HepG2 (cell line): ENCODE data around the gene INHBE. TPM values are rescaled to one million over a fixed set of nuclear protein-coding genes. Genes with fewer than 3 reads are reported as not detected.

Experiments
- HNRNPL ChIP-seq: fragments of 200-400 bp; formaldehyde crosslinking; IDR thresholded peaks from 2 replicates; pipeline ENCODE4 v1.6.1; 2017; ENCODE audit warnings: mild to moderate bottlenecking, low read depth, low read length
- PATZ1 ChIP-seq: sonication (generic); formaldehyde crosslinking; IDR thresholded peaks from 2 replicates; pipeline ENCODE4 v1.4.0; 2020; ENCODE audit warnings: missing genetic modification reagents
- SALL1 ChIP-seq: sonication (generic); formaldehyde crosslinking; IDR thresholded peaks from 2 replicates; pipeline ENCODE4 v1.8.0; 2022; ENCODE audit warnings: mild to moderate bottlenecking, missing genetic modification reagents
- ZBTB10 ChIP-seq: sonication (generic); formaldehyde crosslinking; IDR thresholded peaks from 2 replicates; pipeline ENCODE4 v1.4.0; 2020; ENCODE audit warnings: missing genetic modification reagents, borderline replicate concordance
- ZBTB38 ChIP-seq: sonication (generic); formaldehyde crosslinking; IDR thresholded peaks from 2 replicates; pipeline ENCODE4 v1.5.1; 2020; ENCODE audit warnings: mild to moderate bottlenecking, missing genetic modification reagents
- ZBTB7A ChIP-seq: sonication (generic); formaldehyde crosslinking; IDR thresholded peaks from 2 replicates; pipeline ENCODE4 v1.8.0; 2022; ENCODE audit warnings: mild to moderate bottlenecking, missing genetic modification reagents
- ZMYM4 ChIP-seq: sonication (generic); formaldehyde crosslinking; IDR thresholded peaks from 2 replicates; pipeline ENCODE4 v1.8.1; 2023; ENCODE audit warnings: mild to moderate bottlenecking, missing genetic modification reagents
- ZNF296 ChIP-seq: sonication (generic); formaldehyde crosslinking; conservative IDR thresholded peaks from 2 replicates; pipeline ENCODE4 v1.5.0; 2020; ENCODE audit warnings: mild to moderate bottlenecking, missing genetic modification reagents
- ZNF501 ChIP-seq: sonication (generic); formaldehyde crosslinking; IDR thresholded peaks from 2 replicates; pipeline ENCODE4 v1.5.1; 2020; ENCODE audit warnings: mild to moderate bottlenecking, moderate library complexity, missing genetic modification reagents
- ZNF609 ChIP-seq: sonication (generic); formaldehyde crosslinking; IDR thresholded peaks from 2 replicates; pipeline ENCODE4 v1.4.0; 2020; ENCODE audit warnings: mild to moderate bottlenecking, missing genetic modification reagents, borderline replicate concordance
- ZNF713 ChIP-seq: sonication (generic); formaldehyde crosslinking; IDR thresholded peaks from 2 replicates; pipeline ENCODE4 v1.4.0; 2020; ENCODE audit warnings: mild to moderate bottlenecking, missing genetic modification reagents
- ZNF816 ChIP-seq: sonication (generic); formaldehyde crosslinking; IDR thresholded peaks from 2 replicates; pipeline ENCODE4 v1.8.0; 2022; ENCODE audit warnings: missing genetic modification reagents, mild to moderate bottlenecking, borderline replicate concordance
- polyA plus RNA-seq, 8 experiments: library from polyadenylated mRNA; depleted of rRNA in 3 of 8; stranded (reverse) in 7 of 8; unstranded in 1 of 8; fragments of >200 nt; fragmentation: Illumina TruSeq in 4 of 8; extraction: Trizol in 4 of 8; gene quantifications; 2 replicates each; pipeline versions ENCODE4 v1.2.1 to v1.2.3, GENCODE V29; 2011 to 2016; ENCODE audit warnings: low read depth in 4 of 8, missing spikeins in 1 of 8, mixed read lengths in 1 of 8; ENCODE audit not compliant: insufficient read depth in 1 of 8
- total RNA-seq, 5 experiments: library from RNA; depleted of rRNA; stranded (reverse); fragments of >200 nt; fragmentation: Illumina TruSeq; extraction: Trizol; gene quantifications; 2 replicates each; pipeline ENCODE4 v1.2.3, GENCODE V29; 2016; ENCODE audit warnings: low read depth in 1 of 5

Gene INHBE
- total and polyA plus RNA-seq, 2 of the 13 experiments (the other 11 are each of a cell fraction or from before 2014, with no cell fraction given), result 17.0 to 32.0 TPM

- TF ChIP-seq ZNF816 (CRISPR knock-in tag) (peak; percentile 60; the same call in 1 of the 2 replicates), ZNF713 (CRISPR knock-in tag) (0 out of 2 replicates have a peak, but pooled peaks have one; percentile 25), ZNF609 (CRISPR knock-in tag) (no peak), HNRNPL (no peak), ZBTB7A (CRISPR knock-in tag) (0 out of 2 replicates have a peak, but pooled peaks have one; percentile 10), ZNF296 (CRISPR knock-in tag) (peak; percentile 94), ZBTB38 (CRISPR knock-in tag) (0 out of 2 replicates have a peak, but pooled peaks have one; percentile 41), ZBTB10 (CRISPR knock-in tag) (0 out of 2 replicates have a peak, but pooled peaks have one; percentile 22), PATZ1 (CRISPR knock-in tag) (0 out of 2 replicates have a peak, but pooled peaks have one; percentile 25), SALL1 (CRISPR knock-in tag) (0 out of 2 replicates have a peak, but pooled peaks have one; percentile 12), ZMYM4 (CRISPR knock-in tag) (peak; percentile 38), ZNF501 (CRISPR knock-in tag) (0 out of 2 replicates have a peak, but pooled peaks have one; percentile 19)
Measured at GRCh38 chr12:57434517-57435223, 20.4 kb upstream of the INHBE start, which contains the start of gene INHBC (continued).
